ENCODE measurements around the gene VASH1.

GRCh38 chr14:76755610-76756370 lies 5.5 kb upstream of the VASH1 start:
- TF ChIP-seq CTCF (IDR thresholded peaks at IDR 0.05): no peak
- no peak for TF ChIP-seq POLR2AphosphoS5 (IDR thresholded peaks at IDR 0.05; ENCODE audit: low read depth, low read length)
